HG03025 (cell line): Measurements from ENCODE around the gene RPL10.
"Not testable (repeated sequence)": the region's sequence is repeated elsewhere in the genome, so short reads cannot be mapped to it uniquely, and the experiment has no call there.

Experiments used
- ATAC-seq: cut with Tn5 transposase; IDR thresholded peaks from one replicate; pipeline ENCODE4 v1.9.1; 2021; ENCODE audit warnings: mild to moderate bottlenecking, moderate library complexity; ENCODE audit not compliant: unreplicated experiment, low FRiP score

The RPL10 gene

DNA sequence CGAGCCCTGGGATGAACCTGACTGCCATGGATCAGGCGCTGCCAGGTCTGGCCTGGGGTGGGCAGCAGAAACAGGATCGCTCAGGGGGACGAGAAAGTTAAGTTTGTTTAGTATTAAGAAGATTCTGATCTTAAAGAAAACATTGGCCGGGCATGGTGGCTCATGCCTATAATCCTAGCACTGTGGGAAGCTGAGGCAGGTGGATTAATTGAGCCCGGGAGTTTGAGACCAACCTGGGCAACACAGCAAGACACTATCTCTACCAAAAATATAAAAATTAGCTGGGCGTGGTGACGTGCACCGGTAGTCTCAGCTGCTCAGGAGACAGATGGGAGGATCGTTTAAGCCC is 23.0 kb upstream of the RPL10 start:
- ATAC-seq: no peak

DNA sequence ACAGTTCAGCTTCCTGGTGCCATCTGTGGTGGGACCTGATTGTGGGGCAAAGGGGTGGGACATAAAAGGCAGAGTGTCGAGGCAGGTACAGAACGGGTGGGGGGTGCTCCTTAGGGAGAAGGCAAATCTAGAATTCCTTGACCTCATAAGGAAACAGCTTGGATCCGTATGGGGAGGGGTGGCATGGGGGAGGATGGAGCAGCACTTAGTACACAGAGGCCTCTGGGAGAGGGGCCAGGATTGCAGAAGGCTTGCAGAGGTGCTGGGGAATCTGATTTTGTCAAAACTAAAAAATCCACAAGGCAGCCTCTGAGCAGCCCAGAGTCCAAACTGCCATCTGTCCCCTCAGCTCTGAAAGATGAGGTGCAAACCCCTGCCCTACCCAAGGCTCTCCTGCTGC is 21.4 kb upstream of the RPL10 start:
- no peak for ATAC-seq

DNA sequence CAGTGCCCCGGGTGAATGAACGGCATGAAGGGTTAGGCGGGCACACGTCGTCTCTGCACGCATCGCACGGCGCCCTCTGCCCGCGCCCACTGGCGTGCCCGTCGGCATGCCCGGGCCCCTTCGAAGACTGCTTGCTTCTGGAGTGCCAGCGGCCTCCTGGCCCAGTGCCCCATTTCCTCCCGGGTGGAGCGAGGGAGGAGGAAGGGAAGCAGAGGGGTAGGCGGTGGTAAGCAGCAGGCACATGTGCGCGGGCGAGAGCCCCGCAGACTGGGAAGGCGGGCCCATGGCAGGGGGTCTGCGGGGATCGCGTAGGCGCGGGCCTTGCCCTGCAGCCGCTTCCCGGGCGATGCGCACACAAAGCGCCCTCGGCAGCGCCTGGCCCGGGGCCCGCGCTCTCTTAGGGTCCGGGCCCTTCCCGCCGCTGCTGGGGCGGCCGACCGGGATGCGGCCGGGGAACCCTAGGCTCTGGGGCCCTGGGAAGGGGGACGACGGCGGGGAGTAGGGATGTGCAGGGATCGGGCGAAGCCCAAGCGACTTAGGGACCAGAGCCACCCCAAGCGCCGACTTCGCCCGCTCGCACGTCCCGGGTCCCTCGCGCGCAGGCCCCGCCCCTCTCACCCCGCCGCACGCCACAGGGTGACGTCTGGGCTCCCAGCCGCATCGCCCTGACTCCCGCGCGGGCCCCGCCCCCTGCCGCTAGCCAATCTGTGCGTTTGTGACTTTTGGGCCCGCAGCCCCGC is 19.9 kb upstream of the RPL10 start:
- no peak for ATAC-seq

DNA sequence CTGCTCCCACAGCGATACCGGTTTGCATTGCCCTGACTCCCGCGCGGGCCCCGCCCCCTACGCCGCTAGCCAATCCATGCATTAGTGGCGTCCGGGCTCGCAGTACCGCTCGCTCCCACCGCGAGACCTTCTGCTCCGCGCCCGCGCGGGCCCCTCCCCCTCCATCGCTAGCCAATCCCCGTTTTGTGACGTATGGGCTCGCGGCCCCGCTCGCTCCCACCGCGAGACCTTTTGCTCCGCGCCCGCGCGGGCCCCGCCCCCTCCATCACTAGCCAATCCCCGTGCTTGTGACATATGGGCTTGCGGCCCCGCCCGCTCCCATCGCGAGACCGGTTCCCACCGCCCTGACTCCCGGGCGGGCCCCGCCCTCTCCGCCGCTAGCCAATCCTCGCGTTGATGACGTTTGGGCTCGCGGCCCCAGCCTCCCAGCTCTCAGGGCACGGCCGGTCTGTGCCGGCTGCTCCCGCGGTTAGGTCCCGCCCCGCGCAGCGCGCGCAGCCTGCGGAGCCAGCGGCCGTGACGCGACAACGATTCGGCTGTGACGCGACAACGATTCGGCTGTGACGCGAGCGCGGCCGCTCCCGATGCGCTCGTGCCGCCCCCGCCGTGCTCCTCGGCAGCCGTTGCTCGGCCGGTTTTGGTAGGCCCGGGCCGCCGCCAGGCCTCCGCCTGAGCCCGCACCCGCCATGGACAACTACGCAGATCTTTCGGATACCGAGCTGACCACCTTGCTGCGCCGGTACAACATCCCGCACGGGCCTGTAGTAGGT is 19.2 kb upstream of the RPL10 start, which contains the start of gene EMD:
EMD (plus strand) TSS at position 497 of the 770 bp plus-strand sequence; CDS start at position 687, 190 bp downstream.
- peak; percentile 69 for ATAC-seq

DNA sequence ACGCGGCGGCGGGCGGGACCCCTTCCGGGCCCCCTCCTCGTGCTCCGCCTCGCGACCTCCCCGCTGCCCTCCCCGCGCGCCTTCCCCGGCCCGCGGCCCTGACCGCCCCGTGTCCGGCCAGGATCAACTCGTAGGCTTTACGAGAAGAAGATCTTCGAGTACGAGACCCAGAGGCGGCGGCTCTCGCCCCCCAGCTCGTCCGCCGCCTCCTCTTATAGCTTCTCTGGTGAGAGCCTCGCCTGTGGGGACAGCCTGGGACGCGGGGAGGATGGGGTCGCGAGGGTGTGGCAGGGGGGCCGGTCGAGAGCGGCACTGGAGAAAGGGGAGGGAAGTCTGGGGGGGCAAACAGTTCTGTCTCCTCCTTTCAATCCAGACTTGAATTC is 18.6 kb upstream of the RPL10 start:
- peak; percentile 3 for ATAC-seq

DNA sequence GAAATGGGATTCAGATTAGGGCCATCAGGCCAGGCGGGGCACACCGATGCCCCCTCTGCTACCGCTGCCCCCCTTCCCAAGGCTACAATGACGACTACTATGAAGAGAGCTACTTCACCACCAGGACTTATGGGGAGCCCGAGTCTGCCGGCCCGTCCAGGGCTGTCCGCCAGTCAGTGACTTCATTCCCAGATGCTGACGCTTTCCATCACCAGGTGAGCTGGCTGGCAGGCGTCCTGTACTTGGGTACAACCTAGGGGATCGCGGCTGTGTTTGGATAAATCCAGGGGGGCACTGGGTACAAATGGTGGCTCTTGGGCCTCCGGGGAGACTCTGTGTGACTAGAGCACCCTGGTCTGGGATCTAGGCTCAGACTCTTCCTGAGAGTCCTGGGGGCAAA is 18.0 kb upstream of the RPL10 start:
- no peak for ATAC-seq

DNA sequence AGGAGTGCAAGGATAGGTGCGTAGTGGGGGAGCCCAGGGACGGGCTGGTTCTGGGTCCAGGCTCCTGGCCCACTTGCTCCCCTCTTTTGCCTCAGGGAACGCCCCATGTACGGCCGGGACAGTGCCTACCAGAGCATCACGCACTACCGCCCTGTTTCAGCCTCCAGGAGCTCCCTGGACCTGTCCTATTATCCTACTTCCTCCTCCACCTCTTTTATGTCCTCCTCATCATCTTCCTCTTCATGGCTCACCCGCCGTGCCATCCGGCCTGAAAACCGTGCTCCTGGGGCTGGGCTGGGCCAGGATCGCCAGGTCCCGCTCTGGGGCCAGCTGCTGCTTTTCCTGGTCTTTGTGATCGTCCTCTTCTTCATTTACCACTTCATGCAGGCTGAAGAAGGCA is 17.4 kb upstream of the RPL10 start:
- no peak for ATAC-seq

DNA sequence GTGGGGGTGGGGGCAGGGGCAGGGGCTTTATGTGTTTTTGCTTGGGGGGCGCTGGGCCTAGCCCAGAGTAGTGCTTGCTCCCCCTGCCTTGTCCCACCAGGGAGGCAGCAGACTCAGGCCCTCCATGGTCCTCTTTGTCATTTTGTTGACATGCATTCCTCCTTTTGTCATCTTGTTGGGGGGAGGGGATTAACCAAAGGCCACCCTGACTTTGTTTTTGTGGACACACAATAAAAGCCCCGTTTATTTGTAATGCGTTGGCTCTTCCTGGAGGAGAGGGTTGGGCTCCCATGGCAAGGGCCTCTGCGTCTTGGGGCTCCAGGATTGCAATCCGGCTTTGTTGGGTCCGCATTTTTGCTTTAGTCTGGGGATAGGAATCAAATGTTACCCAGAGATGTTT is 16.9 kb upstream of the RPL10 start:
- ATAC-seq: no peak

DNA sequence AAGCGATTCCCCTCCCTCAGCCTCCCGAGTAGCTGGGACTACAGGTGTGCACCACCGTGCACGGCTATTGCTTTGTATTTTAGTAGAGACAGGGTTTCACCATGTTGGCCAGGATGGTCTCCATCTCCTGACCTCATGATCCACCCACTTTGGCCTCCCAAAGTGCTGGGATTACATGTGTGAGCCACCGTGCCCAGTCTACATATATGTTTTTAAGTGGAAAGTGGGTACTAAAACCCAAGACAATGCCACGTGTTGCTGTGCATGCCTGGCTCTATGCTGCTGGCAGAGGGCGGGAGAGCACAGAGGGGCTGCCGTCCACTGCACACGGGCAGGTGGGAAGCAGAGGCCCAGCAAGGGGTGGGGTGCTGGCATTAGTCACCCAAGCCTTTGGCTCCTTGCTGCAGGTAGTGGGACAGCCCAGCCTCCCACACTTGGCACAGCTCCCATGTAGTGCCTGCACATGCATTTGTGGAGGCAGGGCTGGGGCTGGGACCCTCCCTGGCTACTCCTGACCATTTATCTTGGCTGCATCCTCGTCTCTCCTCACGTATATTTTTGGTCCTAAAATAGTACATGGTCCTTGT is 15.6 kb upstream of the RPL10 start:
- ATAC-seq: no peak

DNA sequence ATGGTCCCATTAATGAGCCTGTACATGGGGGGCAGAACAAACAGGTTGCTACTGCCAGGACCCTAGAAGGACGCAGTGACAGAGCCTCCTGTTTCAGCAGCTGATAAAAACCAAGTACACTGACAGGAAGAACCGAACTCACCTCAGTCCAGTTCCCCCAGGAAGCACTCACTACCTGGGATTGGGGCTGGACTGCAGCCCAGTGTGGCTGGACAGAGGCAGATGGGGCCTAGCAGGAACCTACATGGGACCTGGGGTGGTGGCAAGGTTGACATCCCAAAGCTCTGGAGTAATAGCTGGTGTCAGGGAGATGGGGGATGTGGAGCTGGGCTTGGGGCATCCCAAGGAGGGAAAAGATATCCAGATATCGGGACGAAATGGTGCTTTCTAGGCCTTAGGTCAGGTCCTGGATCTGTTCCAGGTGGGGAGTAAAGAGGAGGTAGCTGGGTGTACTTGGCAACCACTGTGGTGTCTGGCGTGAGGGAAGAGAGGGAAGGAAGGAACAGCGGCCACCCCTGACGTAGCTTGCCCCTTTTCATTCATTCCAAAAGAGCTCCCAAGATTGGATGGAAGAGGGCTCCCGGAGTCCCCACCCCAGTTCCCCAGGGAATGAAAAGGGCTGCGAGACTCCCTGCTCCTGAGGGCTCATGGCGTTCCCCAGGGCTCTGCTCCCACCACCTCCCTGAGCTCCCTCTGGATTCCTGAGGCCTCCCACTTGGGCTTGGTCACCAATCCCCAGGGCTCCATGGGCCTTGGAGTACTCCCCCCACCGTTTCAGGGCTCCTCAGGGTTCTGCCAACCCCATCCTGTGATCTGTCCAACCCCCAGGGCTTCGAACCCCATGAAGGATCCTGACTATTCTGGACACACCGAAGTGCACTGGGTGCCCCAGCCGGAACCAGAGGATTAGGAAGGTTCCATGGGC is 14.6 kb upstream of the RPL10 start:
- ATAC-seq: no peak

DNA sequence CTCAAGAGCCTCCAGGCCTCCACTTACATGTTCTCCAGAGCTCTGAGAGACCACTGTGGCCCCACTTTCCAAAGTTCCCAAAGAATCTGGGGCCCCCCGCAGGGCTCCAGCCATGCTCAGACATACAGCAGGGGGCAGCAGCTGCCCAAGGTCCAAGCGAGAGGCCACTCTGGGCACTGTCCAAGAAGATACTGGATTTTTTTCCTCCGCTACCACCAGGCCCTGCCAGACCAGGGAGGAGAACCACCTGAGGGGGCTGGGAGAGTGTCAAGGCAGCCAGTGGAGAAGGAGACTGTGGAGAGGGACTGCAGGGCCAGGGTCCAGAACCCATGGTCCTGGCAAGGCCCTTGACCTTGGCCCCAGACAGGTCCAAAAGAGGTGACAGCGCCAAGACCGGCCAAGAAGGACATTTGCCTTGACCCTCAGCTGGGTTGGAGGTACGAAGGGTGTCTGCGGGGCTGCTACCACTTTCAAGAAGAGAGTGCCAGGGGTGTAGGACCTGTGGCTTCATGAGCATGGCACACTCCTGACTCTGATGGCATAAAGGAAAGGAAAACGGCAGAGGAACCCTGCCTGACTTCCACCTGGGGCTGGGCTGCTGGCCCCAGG is 13.8 kb upstream of the RPL10 start:
- ATAC-seq: no peak

DNA sequence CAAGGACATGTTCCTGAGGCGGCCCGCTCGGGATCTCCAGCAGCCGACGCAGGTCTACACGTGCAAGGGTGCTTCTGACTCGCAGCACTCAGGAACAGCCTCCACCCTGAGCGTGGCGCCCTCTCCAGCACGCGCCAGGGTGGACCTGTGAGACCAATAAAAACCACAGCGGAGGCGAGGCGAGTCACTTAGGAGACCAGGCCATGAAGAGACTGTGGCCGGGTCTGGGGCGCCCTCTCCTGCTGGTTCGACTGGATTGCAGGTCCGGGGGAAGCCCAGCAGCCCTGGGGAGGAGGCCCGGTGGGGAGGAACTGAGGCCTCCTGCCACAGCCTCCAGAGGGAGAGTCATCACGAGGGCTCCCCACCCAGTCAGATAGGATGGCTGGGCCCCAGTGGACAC is 10.1 kb upstream of the RPL10 start:
- not testable (repeated sequence) for ATAC-seq

DNA sequence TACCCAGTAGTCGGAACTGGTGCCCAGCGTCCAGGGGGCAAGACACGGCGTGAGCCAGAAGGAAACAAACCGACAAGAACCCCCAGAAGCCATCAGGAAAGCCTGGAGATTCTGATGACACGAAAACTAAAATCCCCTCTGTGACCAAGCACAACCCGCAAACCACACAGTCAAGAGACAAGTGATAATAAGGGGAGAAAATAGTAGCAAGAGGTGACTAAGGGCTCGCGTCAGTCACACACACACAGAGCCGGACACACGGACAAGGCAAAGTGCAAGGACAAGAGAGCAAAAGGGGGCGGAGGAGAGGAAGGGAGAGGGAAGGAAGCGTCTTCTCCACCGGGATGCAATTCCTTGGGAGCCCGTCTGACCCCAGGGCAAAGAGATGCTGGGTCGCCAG is 9.5 kb upstream of the RPL10 start:
- not testable (repeated sequence) for ATAC-seq

DNA sequence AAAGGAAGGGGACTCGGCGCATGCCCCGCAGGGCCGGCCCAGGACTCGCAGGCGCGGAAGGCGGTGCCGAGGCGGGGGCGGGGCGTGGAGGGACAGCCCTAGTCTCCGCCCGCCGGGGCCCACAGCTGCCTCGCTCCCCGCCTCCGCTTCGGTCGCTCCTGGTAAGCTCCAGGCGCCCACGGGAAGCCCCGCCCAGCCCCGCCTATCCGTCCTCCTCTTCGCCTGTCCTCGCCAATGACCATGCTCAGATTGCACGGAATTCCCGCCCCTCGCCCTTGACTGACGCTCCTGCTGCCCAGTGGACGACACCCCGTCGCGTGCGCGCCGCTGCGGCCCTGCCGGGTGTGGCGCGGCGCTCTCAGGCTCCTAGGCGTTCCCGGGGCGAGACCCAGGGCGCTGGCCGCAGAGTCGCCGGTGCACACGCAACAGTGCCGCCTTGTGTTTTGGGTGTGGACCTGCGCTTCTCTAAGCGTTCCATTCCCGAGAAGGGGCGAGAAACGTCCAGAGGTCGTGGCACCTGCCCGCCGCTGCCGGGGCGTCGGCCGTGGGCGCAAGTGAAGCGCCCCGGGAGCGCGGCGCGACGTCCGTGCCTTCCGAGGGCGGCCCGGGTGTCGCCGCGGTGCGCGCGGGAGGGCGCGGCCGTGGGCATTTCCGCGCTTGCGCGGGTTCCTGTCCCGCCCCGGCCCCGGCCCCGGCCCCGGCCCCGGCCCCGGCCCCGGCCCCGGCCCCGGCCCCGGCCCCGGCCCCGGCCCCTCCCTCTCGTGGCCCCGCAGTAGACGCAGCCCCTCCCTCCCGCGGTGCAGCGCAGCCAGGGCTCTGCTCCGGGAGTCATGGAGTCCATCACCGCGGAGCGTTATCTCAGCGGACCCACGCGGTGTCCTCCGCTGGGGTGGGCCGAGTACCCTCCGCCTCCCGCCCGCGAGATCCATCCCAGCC is 8.1 kb upstream of the RPL10 start:
- peak; percentile 53 for ATAC-seq

DNA sequence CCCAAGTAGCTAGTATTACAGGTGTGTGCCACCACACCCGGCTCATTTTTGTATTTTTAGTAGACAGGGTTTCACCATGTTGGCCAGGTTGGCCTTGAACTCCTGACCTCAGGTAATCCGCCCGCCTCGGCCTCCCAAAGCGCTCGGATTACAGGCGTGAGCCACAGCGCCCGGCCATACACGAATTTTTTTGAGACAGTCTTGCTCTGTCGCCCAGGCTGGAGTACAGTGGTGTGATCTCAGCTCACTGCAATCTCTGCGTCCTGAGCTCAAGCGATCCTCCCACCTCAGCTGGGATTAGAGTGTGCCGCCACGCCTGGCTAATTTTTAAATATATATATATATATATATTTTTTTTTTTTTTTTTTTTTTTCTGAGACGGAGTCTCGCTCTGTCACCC is 1.8 kb upstream of the RPL10 start:
- not testable (repeated sequence) for ATAC-seq

DNA sequence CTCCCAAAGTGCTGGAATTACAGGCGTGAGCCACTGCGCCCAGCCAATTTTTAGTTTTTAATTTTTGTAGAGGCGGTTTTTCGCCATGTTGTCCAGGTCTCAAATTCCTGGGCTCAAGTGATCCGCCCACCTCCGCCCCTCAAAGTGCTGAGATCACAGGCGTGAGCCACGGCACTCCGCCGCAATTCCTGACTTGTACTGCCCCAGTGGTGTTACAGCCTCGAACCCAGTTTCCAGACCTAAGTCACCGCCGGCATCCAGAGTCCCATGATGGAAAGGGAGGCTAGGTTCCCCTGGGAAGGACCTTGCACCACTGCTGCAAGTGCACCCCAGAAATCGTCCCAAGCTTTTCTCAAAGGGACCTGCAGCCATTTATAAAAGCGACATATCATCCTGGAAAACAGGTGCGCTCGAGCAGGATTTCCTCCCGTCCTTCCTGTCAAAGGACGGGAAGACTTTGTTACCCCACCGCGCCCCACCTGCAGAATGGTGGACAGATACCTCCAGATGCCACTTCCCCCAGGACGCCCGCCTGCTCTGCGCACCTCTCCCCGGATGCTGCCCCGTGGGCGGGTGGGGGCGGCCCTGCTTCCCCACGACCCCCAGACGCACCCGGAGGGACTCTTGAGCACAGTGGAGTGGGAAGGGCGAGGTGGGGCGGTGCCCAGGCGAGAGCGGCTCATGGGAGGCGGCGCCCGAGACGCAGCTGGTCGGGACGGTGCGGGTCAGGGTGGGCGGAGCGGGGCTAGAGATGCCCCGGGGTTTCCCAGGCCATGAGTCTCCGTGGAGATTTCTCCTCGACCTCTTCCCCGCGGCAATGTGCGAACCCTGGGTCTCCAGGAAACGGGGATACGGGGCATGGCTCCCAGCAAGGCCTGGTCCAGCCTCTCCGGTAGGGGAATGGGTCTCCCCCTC is 947 bp upstream of the RPL10 start:
- peak; percentile 32 for ATAC-seq

DNA sequence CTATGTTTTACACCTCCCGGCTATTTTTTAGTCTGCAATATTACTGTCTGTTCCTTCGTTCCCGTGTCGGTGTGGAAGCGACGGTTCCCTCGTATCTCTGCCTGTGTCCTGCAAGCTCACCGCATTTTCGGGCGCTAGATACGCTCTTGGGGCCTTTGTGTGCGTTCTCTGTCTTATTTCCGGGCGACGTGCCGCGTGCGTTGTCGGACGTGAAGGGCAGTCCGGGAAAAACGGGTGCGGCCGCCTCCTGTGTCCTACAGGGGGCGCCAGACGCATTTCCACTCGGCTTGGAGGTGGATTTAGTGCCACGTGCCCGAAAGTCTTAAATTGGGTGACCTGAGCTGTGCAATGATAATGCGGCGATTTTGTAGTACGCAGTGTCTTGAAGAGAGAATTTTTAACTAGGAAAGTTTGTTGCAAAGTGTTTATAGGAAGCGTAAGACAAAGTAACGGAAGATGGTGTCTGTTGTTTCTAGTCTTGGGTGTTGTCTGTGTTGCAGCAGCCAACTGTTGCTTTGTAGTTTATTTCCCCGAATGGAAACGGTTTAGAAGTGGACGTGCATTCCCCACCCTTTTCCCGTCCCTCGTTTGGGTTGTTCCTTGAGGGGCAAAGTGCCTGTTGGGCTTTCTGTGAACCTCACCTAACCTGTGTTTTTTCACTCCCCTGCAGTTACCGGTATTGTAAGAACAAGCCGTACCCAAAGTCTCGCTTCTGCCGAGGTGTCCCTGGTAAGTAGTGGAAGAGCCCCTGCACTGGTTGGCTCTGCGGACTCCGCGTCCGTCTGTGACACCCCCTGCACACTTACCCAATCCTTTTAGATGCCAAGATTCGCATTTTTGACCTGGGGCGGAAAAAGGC is 720 bp downstream of the RPL10 start:
- ATAC-seq: peak; percentile 35
